Aorta (tissue), 5 donors: ENCODE measurements around the gene WDR55. TPM values are rescaled to one million over a fixed set of nuclear protein-coding genes. Genes with fewer than 3 reads are reported as not detected.
A peak's percentile ranks its signal among the peaks of the same experiment; 100 is the strongest.

Experiments used
- ATAC-seq: fragments of 200-7000 bp; cut with Tn5 transposase; one replicate; pipeline ENCODE4 v1.9.1; 2022; ENCODE audit warnings: moderate library complexity; ENCODE audit not compliant: low FRiP score
- DNase-seq, 2 donors: peaks; one replicate each; pipeline ENCODE4 v3.0.0-alpha.2; 2020
- H3K27ac ChIP-seq, 2 donors: one replicate each; pipeline ENCODE4 v1.5.1; 2013; ENCODE audit warnings: low read length in 2 of 2, mild to moderate bottlenecking in 2 of 2, moderate library complexity in 2 of 2, control low read depth in 1 of 2, inconsistent platforms in 1 of 2, low read depth in 1 of 2
- H3K27me3 ChIP-seq, 2 donors: one replicate each; pipeline ENCODE4 v1.6.1; 2013; ENCODE audit warnings: control low read depth in 1 of 2, low read length in 1 of 2, mild to moderate bottlenecking in 1 of 2, moderate library complexity in 1 of 2; ENCODE audit not compliant: insufficient read depth in 2 of 2, control insufficient read depth in 1 of 2
- H3K36me3 ChIP-seq, 2 donors: one replicate each; pipeline ENCODE4 v1.6.1; 2013; ENCODE audit warnings: control low read depth in 1 of 2, low read length in 1 of 2, mild to moderate bottlenecking in 1 of 2; ENCODE audit not compliant: insufficient read depth in 2 of 2, control insufficient read depth in 1 of 2
- H3K4me1 ChIP-seq, 2 donors: one replicate each; pipeline ENCODE4 v1.6.1; 2013; ENCODE audit warnings: low read length in 2 of 2, control low read depth in 1 of 2, mild to moderate bottlenecking in 1 of 2, moderate library complexity in 1 of 2; ENCODE audit not compliant: insufficient read depth in 2 of 2, control insufficient read depth in 1 of 2
- H3K4me3 ChIP-seq, 2 donors: one replicate each; pipeline ENCODE4 v1.5.1; 2013; ENCODE audit warnings: low read length in 2 of 2, control low read depth in 1 of 2, mild to moderate bottlenecking in 1 of 2
- H3K9me3 ChIP-seq: one replicate; pipeline ENCODE4 v1.6.1; 2013; ENCODE audit warnings: mild to moderate bottlenecking, low read length; ENCODE audit not compliant: control insufficient read depth
- WGBS, 2 donors: extraction: QIAGEN DNeasy Blood & Tissue Kit; methylation state at CpG; one replicate each; pipeline ENCODE4 v1.1.7; 2013; 5-methylcytosine and 5-hydroxymethylcytosine counted together
- intact Hi-C, 2 donors: fragments of 100-400 bp; cut with DNase I; formaldehyde crosslinking; loops; one replicate each; pipeline versions ENCODE4 v1.14.2 to v1.15.0; 2022
- polyA plus RNA-seq, 2 donors: library from polyadenylated mRNA; stranded (reverse); fragments of 200-250 nt; gene quantifications; one replicate each; pipeline ENCODE4 v1.2.3, GENCODE V29; 2013
- total RNA-seq, 2 donors: library from RNA; stranded (reverse); fragmentation: NEBNext Ultra II Directional; extraction: Animal tissue kit (Norgen Biotek cat#: 25700); gene quantifications; one replicate each; pipeline ENCODE4 v1.2.1, GENCODE V29; 2021
- donor health status: healthy with polysubstance abuse.
- donor health status: Bipolar disorder and iron deficiency.
- donor health status: DM: no; HTN: no; CAD: no.
- donor health status: DM: no; HTN: no; CAD: no.
- donor health status: DM: yes; HTN: yes; CAD: no.

WDR55 gene
- total and polyA plus RNA-seq, 4 donors: 9.5 to 22.0 (median 19.9) TPM

GRCh38 chr5:140671472-140672125 is 6.9 kb downstream of the WDR55 start:
- WGBS, 2 donors: 91 to 95% methylated on average over 4 to 6 of the region's 7 CpGs
- no peak overlapping the region for H3K27ac ChIP-seq
- ATAC-seq (no peak), DNase-seq (no peak)
- H3K27me3 ChIP-seq: no peaks in the 10 kb centered on the region
- H3K36me3 ChIP-seq: peaks cover 0 to 14% of the 10 kb centered on the region in 2 donors
- no peaks in the 10 kb centered on the region for H3K4me1 ChIP-seq
- no peak overlapping the region for H3K4me3 ChIP-seq
- intact Hi-C loops: no loop called here
- H3K9me3 ChIP-seq: no peaks in the 10 kb centered on the region

DNA sequence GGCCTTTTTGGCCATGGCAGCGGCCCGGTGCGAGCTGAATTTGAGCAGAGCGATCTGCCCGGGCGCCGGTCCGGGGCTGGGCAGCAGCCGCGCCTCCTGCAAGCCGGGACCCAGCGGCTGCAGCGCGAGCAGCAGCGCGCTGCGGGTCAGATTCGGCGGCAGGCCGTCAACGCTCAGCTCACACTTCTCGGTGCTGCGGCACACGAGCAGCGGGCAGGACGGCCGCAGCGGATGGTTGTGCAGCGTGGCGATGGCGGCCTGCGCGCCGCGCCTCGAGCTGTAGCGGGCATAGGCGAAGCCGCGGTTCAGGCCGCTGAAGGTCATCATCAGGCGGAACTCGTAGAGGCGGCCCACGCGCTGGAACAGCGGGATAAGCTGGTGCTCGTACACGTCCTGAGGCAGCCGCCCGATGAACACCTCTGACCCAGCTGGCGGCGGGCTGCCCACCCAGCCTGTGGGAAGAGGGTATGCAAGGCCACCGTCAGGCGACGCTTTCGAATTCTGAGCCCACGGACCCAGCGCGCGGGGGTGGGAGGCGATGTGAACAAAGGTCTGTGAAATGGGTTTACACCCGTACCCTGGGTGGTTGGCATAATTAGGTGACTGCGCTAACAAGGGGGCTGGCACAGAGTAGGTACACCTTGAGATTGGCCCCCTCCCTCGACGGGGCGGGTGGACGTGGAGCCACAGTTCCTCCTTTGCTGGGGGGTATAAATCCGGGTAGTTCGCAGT is 7.9 kb downstream of the WDR55 start:
- Histone ChIP-seq H3K9me3 (no peaks in the 10 kb centered on the region), H3K36me3 (peaks cover 0 to 19% of the 10 kb centered on the region in 2 donors), H3K27ac (no peak overlapping the region), H3K4me3 (no peak overlapping the region), H3K4me1 (no peaks in the 10 kb centered on the region), H3K27me3 (no peaks in the 10 kb centered on the region)
- no peak for ATAC-seq
- WGBS, 2 donors: 52 to 56% methylated on average over 70 of the region's 70 CpGs
- intact Hi-C loops: no loop called here
- peak in 1 of 2 donors; percentile 86 for DNase-seq

DNA sequence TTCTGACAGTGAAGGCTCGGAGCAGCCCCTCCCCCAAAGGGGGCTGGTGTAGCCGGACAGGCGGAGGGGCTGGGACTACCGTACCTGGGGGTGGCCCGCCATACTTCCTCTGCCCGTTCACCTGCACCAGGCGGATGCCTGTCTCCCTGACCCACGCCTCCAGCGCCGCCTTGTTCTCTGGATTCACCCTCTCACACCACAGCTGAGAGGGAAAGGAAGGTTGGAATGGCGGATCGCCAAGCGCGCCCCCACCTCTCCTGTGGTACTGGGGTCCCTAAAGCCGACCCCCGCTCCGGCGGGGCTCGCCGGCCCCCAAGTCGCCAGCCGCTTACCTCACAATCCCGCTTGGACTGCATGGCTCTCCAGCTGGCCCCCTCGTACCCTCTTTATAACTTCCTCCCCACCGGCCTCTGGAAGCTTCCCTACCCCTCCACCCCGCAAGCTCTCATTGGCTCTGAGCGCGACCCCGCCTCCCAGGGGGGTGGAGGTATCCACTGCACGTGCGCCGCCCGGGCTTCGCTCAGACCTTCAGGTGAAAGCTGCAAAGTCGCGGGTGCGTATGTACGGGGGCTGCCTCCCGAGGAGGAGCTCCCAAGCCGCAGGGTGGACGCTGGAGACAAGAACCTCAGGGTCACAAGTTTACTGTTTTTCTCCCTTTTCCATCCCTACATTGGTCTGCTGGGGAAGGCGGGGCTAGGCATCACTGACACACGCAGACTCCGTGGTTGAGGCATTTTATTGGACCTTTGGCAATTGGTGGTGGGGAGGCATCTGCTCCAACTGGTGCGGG is 8.7 kb downstream of the WDR55 start, which contains the start of gene DND1:
DND1 (minus strand) TSS at position 390 of the 790 bp plus-strand sequence; CDS start at position 356, 34 bp downstream.
- peaks cover 0 to 16% of the 10 kb centered on the region in 2 donors for H3K36me3 ChIP-seq
- DNase-seq (no peak), ATAC-seq (peak; percentile 4)
- no peak within 1 kb of the TSS for H3K4me3 ChIP-seq
- intact Hi-C loops: no loop called here
- H3K9me3 ChIP-seq: no peaks in the 10 kb centered on the region
- H3K27me3 ChIP-seq: no peaks in the 10 kb centered on the region
- WGBS, 2 donors: 81% methylated on average over 32 to 45 of the region's 45 CpGs
- H3K27ac ChIP-seq: no peak within 1 kb of the TSS
- H3K4me1 ChIP-seq: no peaks in the 10 kb centered on the region

- WGBS, 2 donors: 87 to 88% methylated on average over 2 of the region's 2 CpGs
- intact Hi-C loops: no loop called here
- Histone ChIP-seq H3K9me3 (no peaks in the 10 kb centered on the region), H3K27me3 (no peaks in the 10 kb centered on the region), H3K36me3 (peaks cover 0 to 13% of the 10 kb centered on the region in 2 donors), H3K4me3 (no peak overlapping the region), H3K27ac (no peak overlapping the region), H3K4me1 (no peaks in the 10 kb centered on the region)
- DNase-seq: no peak
- no peak for ATAC-seq
These were observed 9.5 kb downstream of the WDR55 start for GRCh38 chr5:140674211-140674610.

- ATAC-seq: no peak
- Histone ChIP-seq H3K9me3 (no peaks in the 10 kb centered on the region), H3K27me3 (no peaks in the 10 kb centered on the region), H3K27ac (no peak overlapping the region), H3K4me1 (no peaks in the 10 kb centered on the region), H3K36me3 (peaks cover 0 to 12% of the 10 kb centered on the region in 2 donors), H3K4me3 (no peak overlapping the region)
- DNase-seq: no peak
- 87 to 88% methylated on average over 4 of the region's 4 CpGs for WGBS, 2 donors
- intact Hi-C loops: no loop called here
These were observed 9.9 kb downstream of the WDR55 start for GRCh38 chr5:140674629-140675028.

DNA sequence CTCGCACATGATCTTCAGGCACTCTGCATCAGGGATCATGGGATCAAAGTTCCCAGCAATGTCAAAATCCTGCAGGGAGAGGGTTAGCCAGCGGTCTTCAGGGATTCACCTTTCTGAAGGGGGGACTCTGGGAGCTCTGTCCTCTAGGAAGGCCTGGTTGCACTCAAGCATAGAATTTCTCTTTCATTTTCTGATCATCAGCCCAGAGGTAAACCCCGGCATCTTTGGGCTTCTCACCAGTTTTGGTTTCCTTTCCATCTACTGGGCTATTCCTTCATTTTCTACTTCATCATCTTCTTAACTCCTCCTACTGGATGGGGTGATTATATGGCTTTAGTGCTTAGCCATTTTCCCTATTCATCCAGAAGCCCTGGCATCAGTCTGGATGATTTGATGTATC is 13.2 kb downstream of the WDR55 start:
- Histone ChIP-seq H3K9me3 (no peaks in the 10 kb centered on the region), H3K4me1 (no peaks in the 10 kb centered on the region), H3K4me3 (no peak overlapping the region), H3K27ac (no peak overlapping the region), H3K36me3 (peaks cover 3 to 16% of the 10 kb centered on the region in 2 donors), H3K27me3 (no peaks in the 10 kb centered on the region)
- ATAC-seq: no peak
- intact Hi-C loops: no loop called here
- WGBS, 2 donors: 96 to 99% methylated on average over 3 of the region's 3 CpGs
- no peak for DNase-seq

- ATAC-seq (no peak), DNase-seq (no peak)
- Histone ChIP-seq H3K27ac (no peak overlapping the region), H3K4me1 (no peaks in the 10 kb centered on the region), H3K4me3 (no peak overlapping the region), H3K9me3 (no peaks in the 10 kb centered on the region), H3K27me3 (no peaks in the 10 kb centered on the region), H3K36me3 (peaks cover 3 to 16% of the 10 kb centered on the region in 2 donors)
- WGBS, 2 donors: 96 to 97% methylated on average over 7 of the region's 7 CpGs
- intact Hi-C loops: no loop called here
These were observed 14.3 kb downstream of the WDR55 start for GRCh38 chr5:140678993-140679392.

- ATAC-seq: no peak
- DNase-seq: no peak
- Histone ChIP-seq H3K9me3 (no peaks in the 10 kb centered on the region), H3K36me3 (peaks cover 0 to 4% of the 10 kb centered on the region in 2 donors), H3K4me1 (peaks cover 0 to 3% of the 10 kb centered on the region in 2 donors), H3K4me3 (peak overlapping the region; percentile 43 to 93), H3K27me3 (no peaks in the 10 kb centered on the region), H3K27ac (peak overlapping the region in 1 of 2 donors; percentile 33)
- 51 to 54% methylated on average over 8 of the region's 8 CpGs for WGBS, 2 donors
- intact Hi-C loops: loop anchor here in 1 of 2 donors (5.0 kb wide), 1 partner anchor 43 kb away; the partner anchor contains the start of genes IK and NDUFA2
These were observed 25.8 kb downstream of the WDR55 start for GRCh38 chr5:140690376-140690932.
